K562 (cell line): ENCODE data around the gene PDE11A. TPM values are rescaled to one million over a fixed set of nuclear protein-coding genes. Genes with fewer than 3 reads are reported as not detected.
A peak's percentile ranks its signal among the peaks of the same experiment; 100 is the strongest.

Experiments
- ATAC-seq: fragments of 200-7000 bp; cut with Tn5 transposase; 3 replicates; pipeline ENCODE4 v1.9.1; 2020; ENCODE audit warnings: moderate library complexity
- BruUV-seq: library from RNA; stranded (reverse); fragments of 400-500 nt; replicated peaks from 2 replicates; lab custom pipeline; 2021; lab: Mats Ljungman, UMichigan
- CTCF ChIA-PET: fragments of 300-600 bp; formaldehyde crosslinking; extraction: SDS; loops from one replicate; lab custom pipeline; 2021; ENCODE audit warnings: low intra/inter-chr PET ratio; lab: Yijun Ruan, JAX
- POLR2A ChIA-PET: fragments of 300-600, 350-650 bp; sonication (Branson Sonifier 250); formaldehyde crosslinking; extraction: SDS; loops from one replicate; lab custom pipeline; 2021; ENCODE audit warnings: antibody characterized with exemption, inconsistent platforms; lab: Yijun Ruan, JAX
- DNase-seq, 4 experiments: peaks; one replicate each; pipeline versions ENCODE4 v3.0.0 to v3.0.0-alpha.2; 2011 to 2018; ENCODE audit warnings: low spot score in 3 of 4, mixed read lengths in 3 of 4; ENCODE audit errors: extremely low read depth in 1 of 4
- FAIRE-seq: peaks from 2 replicates; lab custom pipeline; 2011; peaks lifted over from hg19 to GRCh38; lab: Jason Lieb, UNC
- H2AFZ ChIP-seq: 2 replicates; pipeline ENCODE4 v1.6.0; 2011; ENCODE audit warnings: low read depth, low read length, control low read depth, inconsistent platforms
- H3K27ac ChIP-seq: fragments of 200-600 bp; 3 replicates; pipeline ENCODE4 v1.8.0; 2011; ENCODE audit warnings: low read depth, mild to moderate bottlenecking, control low read depth, inconsistent platforms, low read length, moderate library complexity, mixed read lengths; ENCODE audit errors: extremely low read depth
- H3K27me3 ChIP-seq, 2 experiments: fragments of 300-600 bp in 1 of 2; 2 replicates in 1 of 2; 3 replicates in 1 of 2; pipeline versions ENCODE4 v1.6.0 to v1.8.0; 2011; ENCODE audit warnings: inconsistent platforms in 2 of 2, low read length in 2 of 2, mild to moderate bottlenecking in 1 of 2, mixed read lengths in 1 of 2, moderate library complexity in 1 of 2; ENCODE audit not compliant: control insufficient read depth in 2 of 2, insufficient read depth in 2 of 2
- H3K36me3 ChIP-seq: fragments of 300-600 bp; 3 replicates; pipeline ENCODE4 v1.8.0; 2011; ENCODE audit warnings: mild to moderate bottlenecking, low read length, inconsistent platforms; ENCODE audit not compliant: control insufficient read depth, insufficient read depth
- H3K4me1 ChIP-seq, 2 experiments: fragments of 200-600 bp in 1 of 2; replicated peaks in 1 of 2; 2 replicates in 1 of 2; 3 replicates in 1 of 2; pipeline versions ENCODE4 v1.5.1 to v1.8.0; 2011; ENCODE audit warnings: inconsistent platforms in 2 of 2, low read length in 2 of 2, mild to moderate bottlenecking in 1 of 2, mixed read lengths in 1 of 2, moderate library complexity in 1 of 2; ENCODE audit not compliant: control insufficient read depth in 2 of 2, insufficient read depth in 2 of 2
- H3K4me2 ChIP-seq: 2 replicates; pipeline ENCODE4 v1.6.1; 2011; ENCODE audit warnings: low read length, control low read depth, inconsistent platforms, mixed read lengths; ENCODE audit not compliant: insufficient read depth
- H3K4me3 ChIP-seq: fragments of 200-600 bp; sonication (generic), shearing (Covaris generic); 2 replicates; pipeline ENCODE4 v1.5.1; 2016; ENCODE audit warnings: control low read depth, inconsistent platforms
- H3K79me2 ChIP-seq: fragments of 200-600 bp; 3 replicates; pipeline ENCODE4 v1.8.0; 2011; ENCODE audit warnings: low read length, inconsistent platforms; ENCODE audit not compliant: control insufficient read depth, insufficient read depth
- H3K9ac ChIP-seq, 2 experiments: 2 replicates each; pipeline versions ENCODE4 v1.6.0 to v1.6.1; 2011; ENCODE audit warnings: low read depth in 2 of 2, low read length in 2 of 2, control low read depth in 1 of 2, inconsistent platforms in 1 of 2, mild to moderate bottlenecking in 1 of 2, mixed read lengths in 1 of 2; ENCODE audit not compliant: insufficient read depth in 1 of 2
- H3K9me1 ChIP-seq: one replicate; pipeline ENCODE4 v1.6.0; 2011; ENCODE audit warnings: inconsistent platforms, mild to moderate bottlenecking, low read length, moderate library complexity; ENCODE audit not compliant: control insufficient read depth, insufficient read depth
- H3K9me3 ChIP-seq: replicated peaks from 2 replicates; pipeline ENCODE4 v1.5.1; 2011; ENCODE audit warnings: low read depth, low read length, inconsistent platforms; ENCODE audit not compliant: control insufficient read depth, insufficient read depth
- H4K20me1 ChIP-seq: replicated peaks from 2 replicates; pipeline ENCODE4 v1.6.1; 2011; ENCODE audit warnings: low read length, inconsistent platforms, mixed read lengths; ENCODE audit not compliant: control insufficient read depth, insufficient read depth
- CBX2 ChIP-seq: fragments of 200-600 bp; sonication (generic); IDR thresholded peaks from one replicate; pipeline ENCODE4 v1.6.1; 2012; ENCODE audit warnings: mild to moderate bottlenecking, low read length, inconsistent platforms; ENCODE audit not compliant: insufficient read depth, poor library complexity, severe bottlenecking
- FOXO4 ChIP-seq: fragments of 450-650 bp; formaldehyde crosslinking; IDR thresholded peaks from 2 replicates; pipeline ENCODE4 v1.4.0; 2020; ENCODE audit warnings: mild to moderate bottlenecking, moderate library complexity
- GTF2A2 ChIP-seq: IDR thresholded peaks from 2 replicates; pipeline ENCODE4 v1.6.1; 2016; ENCODE audit warnings: mild to moderate bottlenecking, missing genetic modification characterization, missing compliant biosample characterization
- NCOR1 ChIP-seq: fragments of 450-650 bp; IDR thresholded peaks from 2 replicates; pipeline ENCODE4 v1.6.1; 2016; ENCODE audit warnings: mild to moderate bottlenecking, moderate library complexity
- SIRT6 ChIP-seq: IDR thresholded peaks from one replicate; pipeline ENCODE4 v1.6.1; 2012; ENCODE audit warnings: low read depth, mild to moderate bottlenecking, control low read depth, inconsistent platforms, low read length, moderate library complexity
- STAT5B ChIP-seq: fragments of 250-450 bp; sonication (Bioruptor Pico); IDR thresholded peaks from 2 replicates; pipeline ENCODE4 v1.8.0; 2021; ENCODE audit warnings: mild to moderate bottlenecking, inconsistent platforms
- TAL1 ChIP-seq: fragments of 450-650 bp; IDR thresholded peaks from 2 replicates; pipeline ENCODE4 v1.6.1; 2016; ENCODE audit warnings: mild to moderate bottlenecking
- YBX1 ChIP-seq: fragments of 450-650 bp; IDR thresholded peaks from 2 replicates; pipeline ENCODE4 v1.7.1; 2016; ENCODE audit warnings: mild to moderate bottlenecking
- ZNF584 ChIP-seq: fragments of 200-800 bp; sonication (Bioruptor generic); IDR thresholded peaks from 2 replicates; pipeline ENCODE4 v1.6.1; 2016; ENCODE audit warnings: low read depth, mild to moderate bottlenecking, missing genetic modification characterization, missing compliant biosample characterization
- ZSCAN29 ChIP-seq: fragments of 450-650 bp; IDR thresholded peaks from 2 replicates; pipeline ENCODE4 v1.6.1; 2017
- WGBS: fragments of 100-300 bp; shearing (Covaris generic); methylation state at CpG from one replicate; pipeline ENCODE4 v1.1.6; 2016; ENCODE audit warnings: low coverage, mixed read lengths; ENCODE audit not compliant: insufficient coverage; ENCODE audit errors: missing lambda C conversion rate; 5-methylcytosine and 5-hydroxymethylcytosine counted together
- in situ Hi-C: fragments of 300-500 bp; cut with MboI; formaldehyde crosslinking; loops from 4 replicates; pipeline ENCODE4 v1.15.0; 2018; ENCODE audit warnings: inconsistent platforms, mixed read lengths
- intact Hi-C: fragments of 100-400 bp; cut with micrococcal nuclease; formaldehyde crosslinking; loops from 2 replicates; pipeline ENCODE4 v1.14.2; 2022
- polyA plus RNA-seq, 8 experiments: library from polyadenylated mRNA; depleted of rRNA in 4 of 8; stranded (reverse) in 5 of 8; unstranded in 3 of 8; fragments of >200 nt; fragmentation: Nextera tagmentation in 2 of 8; fragmentation: Illumina TruSeq in 1 of 8; extraction: Ambion mirVana in 2 of 8; extraction: Trizol in 1 of 8; gene quantifications; 2 replicates each; pipeline versions ENCODE4 v1.2.1 to v1.2.3, GENCODE V29; 2011 to 2014; ENCODE audit warnings: inconsistent platforms in 1 of 8, missing spikeins in 1 of 8
- total RNA-seq, 7 experiments: library from RNA; depleted of rRNA in 6 of 7; stranded (reverse); fragments of >200 nt in 6 of 7; fragmentation: Illumina TruSeq in 2 of 7; extraction: Trizol in 2 of 7; gene quantifications; 2 replicates each; pipeline versions ENCODE4 v1.2.1 to v1.2.3, GENCODE V29; 2011 to 2021; ENCODE audit warnings: low replicate concordance in 1 of 7
- TF ChIP-seq, protein P1 (sequence below), 3 experiments: fragments of 200-800 bp in 1 of 3; sonication (Bioruptor generic) in 1 of 3; sonication (generic) in 1 of 3; formaldehyde crosslinking in 1 of 3; IDR thresholded peaks; 2 replicates each; pipeline versions ENCODE4 v1.6.1 to v1.8.0; 2016 to 2022; ENCODE audit warnings: mild to moderate bottlenecking in 2 of 3, missing compliant biosample characterization in 2 of 3, missing genetic modification characterization in 2 of 3, missing genetic modification reagents in 1 of 3

PDE11A gene
- total and polyA plus RNA-seq, 9 of the 15 experiments (the other 6 are each of a cell fraction or from before 2014, with no cell fraction given) = 3.2 to 22.1 (median 5.7) TPM

GRCh38 chr2:177754492-177754873 lies 318.1 kb downstream of the PDE11A start:
- H3K9ac ChIP-seq = no peak overlapping the region; a peak in 1 of 4 replicates
- no peaks in the 10 kb centered on the region for H3K36me3 ChIP-seq
- POLR2A ChIA-PET = interaction anchor here (0.6 to 1.6 kb wide), 9 partner anchors 10 to 994 kb away, joined by 3 to 6 read pairs (median 4); partner anchors contain the start of gene NFE2L2
- no peak overlapping the region for H3K4me3 ChIP-seq
- CTCF ChIA-PET = no interaction called here
- DNase-seq = peak in 2 of 4 experiments; percentile 41 to 65
- H3K27me3 ChIP-seq = no peaks in the 10 kb centered on the region
- intact Hi-C loops (loop anchor here (2.0 to 10.0 kb wide), 2 partner anchors 26 to 1610 kb away; no protein-coding TSS in a partner anchor), in situ Hi-C loops (loop anchor here (10.0 to 25.0 kb wide), 3 partner anchors 420 to 1617 kb away; partner anchors contain the start of gene HOXD8)
- H3K9me1 ChIP-seq = no peaks in the 10 kb centered on the region
- no peak overlapping the region for H3K4me2 ChIP-seq
- peak overlapping the region; percentile 36; the same call in 1 of the 3 replicates for H3K27ac ChIP-seq
- peak overlapping the region; percentile 29; the same call in 1 of the 2 replicates for H2AFZ ChIP-seq
- BruUV-seq = no TSS peak
- ATAC-seq = peak; percentile 59
- no peaks in the 10 kb centered on the region for H3K9me3 ChIP-seq
- H3K4me1 ChIP-seq = peaks cover 11 to 43% of the 10 kb centered on the region in 2 experiments
- 1% methylated on average over 4 of the region's 4 CpGs for WGBS
- no peaks in the 10 kb centered on the region for H3K79me2 ChIP-seq
- peak; percentile 19 for FAIRE-seq
- no peaks in the 10 kb centered on the region for H4K20me1 ChIP-seq
- no peak for TF ChIP-seq GTF2A2 (tag)
- TF ChIP-seq TAL1 = peak; percentile 39; the same call in 1 of the 2 replicates
- TF ChIP-seq NCOR1 = peak; percentile 48
- TF ChIP-seq ZNF584 = peak; percentile 49; the same call in 1 of the 2 replicates
- no peak for TF ChIP-seq ZSCAN29
- no peak for TF ChIP-seq SIRT6
- TF ChIP-seq, protein P1, sequence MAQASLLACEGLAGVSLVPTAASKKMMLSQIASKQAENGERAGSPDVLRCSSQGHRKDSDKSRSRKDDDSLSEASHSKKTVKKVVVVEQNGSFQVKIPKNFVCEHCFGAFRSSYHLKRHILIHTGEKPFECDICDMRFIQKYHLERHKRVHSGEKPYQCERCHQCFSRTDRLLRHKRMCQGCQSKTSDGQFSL (CRISPR knock-in tag; IDR thresholded peaks at IDR 0.05) = no peak
- TF ChIP-seq, protein P1 (tag; IDR thresholded peaks at IDR 0.05) = 0 out of 4 replicates have a peak, but pooled peaks of 1 of the 2 experiments have one; percentile 54
- no peak for TF ChIP-seq STAT5B (CRISPR knock-in tag)
- no peak for TF ChIP-seq YBX1
- no peak for TF ChIP-seq CBX2
- no peak for TF ChIP-seq FOXO4 (CRISPR knock-in tag)
